Vagina (tissue), 2 donors: ENCODE measurements around the gene IL1A.

ENCODE experiments used
- CTCF ChIP-seq, 3 experiments: fragments of 450-650 bp in 2 of 3; fragments of 200-600 bp in 1 of 3; sonication (generic) in 1 of 3; IDR thresholded peaks; one replicate each; pipeline ENCODE4 v1.5.1; 2017 to 2019; ENCODE audit warnings: antibody characterized with exemption in 3 of 3, mild to moderate bottlenecking in 2 of 3, moderate library complexity in 2 of 3
- POLR2A ChIP-seq, 2 donors: fragments of 450-650 bp; IDR thresholded peaks; one replicate each; pipeline ENCODE4 v1.6.1; 2017; ENCODE audit warnings: antibody characterized with exemption in 2 of 2, mild to moderate bottlenecking in 2 of 2, moderate library complexity in 2 of 2
- POLR2AphosphoS5 ChIP-seq, 2 donors: sonication (generic); formaldehyde crosslinking; IDR thresholded peaks; one replicate each; pipeline ENCODE4 v1.9.0; 2017; ENCODE audit warnings: antibody characterized with exemption in 2 of 2, mild to moderate bottlenecking in 2 of 2, low read depth in 1 of 2; ENCODE audit not compliant: insufficient read depth in 1 of 2

GRCh38 chr2:112803691-112804521, 19.6 kb upstream of the IL1A start:
- TF ChIP-seq CTCF (IDR thresholded peaks at IDR 0.05) (no peak), POLR2A (IDR thresholded peaks at IDR 0.05) (no peak), POLR2AphosphoS5 (IDR thresholded peaks at IDR 0.05; ENCODE audit: insufficient read depth in 1 of 2, low read depth in 1 of 2) (no peak)
